ENCODE data around the gene UQCR10.

UQCR10 gene

DNA sequence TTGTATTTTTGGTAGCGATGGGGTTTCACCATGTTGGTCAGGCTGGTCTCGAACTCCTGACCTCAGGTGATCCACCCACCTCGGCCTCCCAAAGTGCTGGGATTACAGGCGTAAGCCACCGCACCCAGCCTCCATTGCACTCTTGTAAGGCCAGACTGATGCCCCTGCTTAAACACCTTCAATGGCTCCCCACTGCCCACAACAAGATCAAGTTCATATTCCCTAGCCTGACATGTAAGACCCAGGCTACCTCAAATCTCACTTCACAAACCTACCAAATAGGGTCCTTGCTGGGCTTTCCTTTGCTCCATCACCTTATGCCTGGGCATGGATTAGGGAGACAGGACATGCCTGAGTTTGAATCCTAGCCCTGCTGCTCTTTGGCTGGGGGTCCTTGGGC is 13.1 kb downstream of the UQCR10 start:
- Histone ChIP-seq H3K4me3 (ENCODE audit: low read length) (no peak overlapping the region), H4K20me1 (ENCODE audit: control insufficient read depth, insufficient read depth, low read depth, low read length) (no peaks in the 10 kb centered on the region), H3K36me3 (ENCODE audit: control insufficient read depth, low read length) (no peaks in the 10 kb centered on the region), H3K27me3 (ENCODE audit: control insufficient read depth, low read length) (no peaks in the 10 kb centered on the region), H3K9me2 (replicated peaks; ENCODE audit: control insufficient read depth, low read length) (no peaks in the 10 kb centered on the region), H3K79me2 (ENCODE audit: control insufficient read depth, low read length) (no peaks in the 10 kb centered on the region), H3K4me2 (ENCODE audit: low read length) (no peak overlapping the region), H3K9me3 (ENCODE audit: control insufficient read depth, insufficient read depth, low read length) (no peaks in the 10 kb centered on the region), H3F3A (ENCODE audit: control insufficient read depth, insufficient read depth) (no peaks in the 10 kb centered on the region), H3K27ac (ENCODE audit: low read depth, low read length) (no peak overlapping the region), H3K4me1 (ENCODE audit: control insufficient read depth, low read length) (no peaks in the 10 kb centered on the region)
- TF ChIP-seq, protein P1, sequence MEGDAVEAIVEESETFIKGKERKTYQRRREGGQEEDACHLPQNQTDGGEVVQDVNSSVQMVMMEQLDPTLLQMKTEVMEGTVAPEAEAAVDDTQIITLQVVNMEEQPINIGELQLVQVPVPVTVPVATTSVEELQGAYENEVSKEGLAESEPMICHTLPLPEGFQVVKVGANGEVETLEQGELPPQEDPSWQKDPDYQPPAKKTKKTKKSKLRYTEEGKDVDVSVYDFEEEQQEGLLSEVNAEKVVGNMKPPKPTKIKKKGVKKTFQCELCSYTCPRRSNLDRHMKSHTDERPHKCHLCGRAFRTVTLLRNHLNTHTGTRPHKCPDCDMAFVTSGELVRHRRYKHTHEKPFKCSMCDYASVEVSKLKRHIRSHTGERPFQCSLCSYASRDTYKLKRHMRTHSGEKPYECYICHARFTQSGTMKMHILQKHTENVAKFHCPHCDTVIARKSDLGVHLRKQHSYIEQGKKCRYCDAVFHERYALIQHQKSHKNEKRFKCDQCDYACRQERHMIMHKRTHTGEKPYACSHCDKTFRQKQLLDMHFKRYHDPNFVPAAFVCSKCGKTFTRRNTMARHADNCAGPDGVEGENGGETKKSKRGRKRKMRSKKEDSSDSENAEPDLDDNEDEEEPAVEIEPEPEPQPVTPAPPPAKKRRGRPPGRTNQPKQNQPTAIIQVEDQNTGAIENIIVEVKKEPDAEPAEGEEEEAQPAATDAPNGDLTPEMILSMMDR (IDR thresholded peaks at IDR 0.05; ENCODE audit: low read depth, low read length, poor library complexity, severe bottlenecking): no peak
- TF ChIP-seq EZH2phosphoT487 (IDR thresholded peaks at IDR 0.05; ENCODE audit: borderline replicate concordance, low read length): no peak

DNA sequence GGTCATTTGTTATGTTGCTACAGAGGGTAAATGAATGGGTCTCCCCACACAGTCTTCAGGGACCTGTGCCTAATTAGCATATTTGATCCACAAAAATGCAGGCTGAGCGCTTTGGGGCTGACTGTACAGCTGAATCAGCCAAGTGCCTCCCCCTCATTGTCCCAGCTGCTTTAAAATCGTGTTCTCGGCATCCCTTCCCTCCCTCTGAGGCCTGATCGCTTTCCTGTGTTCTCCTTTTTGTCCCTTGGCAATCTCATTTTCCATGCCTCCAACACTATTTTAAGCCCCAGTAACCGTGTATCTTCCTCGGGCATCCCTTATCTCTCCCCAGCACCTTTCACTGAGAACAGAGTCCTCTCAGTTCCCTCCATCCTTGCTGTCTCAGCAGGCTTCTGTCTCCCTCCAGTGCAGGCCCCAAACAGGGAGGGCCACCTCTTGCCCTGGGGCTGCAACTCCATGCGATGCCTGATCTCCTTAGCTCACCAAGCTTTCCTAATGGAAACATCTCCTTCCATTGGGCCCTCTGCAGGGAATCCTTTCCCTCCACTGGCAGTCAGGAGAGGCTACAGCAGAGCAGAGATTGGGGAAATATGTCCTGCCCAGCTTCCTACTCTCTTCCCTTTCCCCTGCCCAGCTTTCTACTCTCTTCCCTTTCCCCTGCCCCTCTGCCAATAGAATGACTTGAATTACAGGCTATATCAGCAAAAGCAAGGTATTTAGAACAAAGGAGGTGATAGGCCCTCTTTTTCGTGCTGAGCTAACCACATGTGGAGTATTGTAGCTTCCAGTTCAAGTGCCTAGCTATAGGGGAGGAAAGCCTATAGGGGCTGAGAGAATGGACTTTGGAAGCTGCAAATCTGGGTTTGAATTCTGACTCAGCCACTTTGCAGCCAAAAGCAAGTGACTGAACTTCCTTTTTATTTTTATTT is 13.8 kb downstream of the UQCR10 start:
- Histone ChIP-seq H3F3A (ENCODE audit: control insufficient read depth, insufficient read depth) (no peaks in the 10 kb centered on the region), H4K20me1 (ENCODE audit: control insufficient read depth, insufficient read depth, low read depth, low read length) (no peaks in the 10 kb centered on the region), H3K36me3 (ENCODE audit: control insufficient read depth, low read length) (no peaks in the 10 kb centered on the region), H3K4me2 (ENCODE audit: low read length) (no peak overlapping the region), H3K79me2 (ENCODE audit: control insufficient read depth, low read length) (no peaks in the 10 kb centered on the region), H3K27me3 (ENCODE audit: control insufficient read depth, low read length) (no peaks in the 10 kb centered on the region), H3K4me1 (ENCODE audit: control insufficient read depth, low read length) (no peaks in the 10 kb centered on the region), H3K9me3 (ENCODE audit: control insufficient read depth, insufficient read depth, low read length) (no peaks in the 10 kb centered on the region), H3K4me3 (ENCODE audit: low read length) (no peak overlapping the region), H3K27ac (ENCODE audit: low read depth, low read length) (no peak overlapping the region), H3K9me2 (replicated peaks; ENCODE audit: control insufficient read depth, low read length) (no peaks in the 10 kb centered on the region)
- TF ChIP-seq, protein P1 (IDR thresholded peaks at IDR 0.05; ENCODE audit: low read depth, low read length, poor library complexity, severe bottlenecking): no peak
- no peak for TF ChIP-seq EZH2phosphoT487 (IDR thresholded peaks at IDR 0.05; ENCODE audit: borderline replicate concordance, low read length)

DNA sequence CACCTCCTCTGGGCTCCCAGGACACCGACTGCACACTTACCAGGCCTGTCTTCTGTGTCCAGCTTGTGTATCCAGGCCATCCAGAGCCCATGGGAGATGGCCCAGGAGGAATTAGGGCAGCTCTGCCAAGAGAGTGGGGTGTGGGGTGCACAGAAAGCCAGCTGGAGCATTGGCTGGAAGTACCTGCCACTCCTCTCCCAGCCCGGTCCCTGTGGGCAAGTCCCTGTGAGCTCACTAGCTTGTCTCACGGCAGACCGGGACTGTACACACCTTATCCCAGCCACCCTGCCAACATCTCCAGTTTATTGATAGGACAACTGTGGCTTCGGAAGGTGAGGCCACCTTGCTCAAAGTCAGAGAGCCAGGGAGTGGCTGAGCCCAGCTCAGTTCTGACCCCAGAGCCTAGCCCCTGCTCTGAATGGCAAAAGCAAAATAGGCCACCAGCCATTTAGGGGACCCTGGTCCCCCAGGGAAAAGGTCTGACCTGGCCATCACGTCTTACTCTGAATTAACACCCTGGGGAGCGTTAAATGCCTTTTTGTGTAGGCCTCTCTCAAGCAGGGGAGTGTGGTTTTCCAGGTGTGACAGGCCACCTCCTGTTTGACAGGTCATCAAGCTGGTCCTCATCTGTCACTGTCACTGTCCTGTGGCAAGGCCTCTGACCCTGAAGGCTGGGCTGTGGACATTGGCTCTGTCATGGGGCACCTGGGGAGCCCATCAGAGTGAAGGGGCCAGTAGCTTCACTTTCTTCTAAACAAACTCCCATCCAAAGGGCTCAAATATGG is 15.1 kb downstream of the UQCR10 start:
- no peaks in the 10 kb centered on the region for H3K4me1 ChIP-seq (ENCODE audit: control insufficient read depth, low read length)
- H3K9me3 ChIP-seq (ENCODE audit: control insufficient read depth, insufficient read depth, low read length): no peaks in the 10 kb centered on the region
- H3F3A ChIP-seq (ENCODE audit: control insufficient read depth, insufficient read depth): no peaks in the 10 kb centered on the region
- H3K27me3 ChIP-seq (ENCODE audit: control insufficient read depth, low read length): no peaks in the 10 kb centered on the region
- H3K79me2 ChIP-seq (ENCODE audit: control insufficient read depth, low read length): no peaks in the 10 kb centered on the region
- no peaks in the 10 kb centered on the region for H3K36me3 ChIP-seq (ENCODE audit: control insufficient read depth, low read length)
- H3K27ac ChIP-seq (ENCODE audit: low read depth, low read length): no peak overlapping the region
- H3K4me2 ChIP-seq (ENCODE audit: low read length): no peak overlapping the region
- H4K20me1 ChIP-seq (ENCODE audit: control insufficient read depth, insufficient read depth, low read depth, low read length): no peaks in the 10 kb centered on the region
- no peak for TF ChIP-seq EZH2phosphoT487 (IDR thresholded peaks at IDR 0.05; ENCODE audit: borderline replicate concordance, low read length)
- TF ChIP-seq, protein P1 (IDR thresholded peaks at IDR 0.05; ENCODE audit: low read depth, low read length, poor library complexity, severe bottlenecking): no peak
- H3K4me3 ChIP-seq (ENCODE audit: low read length): no peak overlapping the region
- no peaks in the 10 kb centered on the region for H3K9me2 ChIP-seq (replicated peaks; ENCODE audit: control insufficient read depth, low read length)
